Mucosa of rectum (tissue), 2 donors: ENCODE results near the gene PLCB2.

Experiments used
- H3K27ac ChIP-seq, 2 donors: one replicate each; pipeline ENCODE4 v1.7.0; 2013; ENCODE audit warnings: inconsistent platforms in 2 of 2, low read depth in 2 of 2, low read length in 2 of 2
- H3K27me3 ChIP-seq, 2 donors: one replicate each; pipeline ENCODE4 v1.7.0; 2013; ENCODE audit warnings: low read length in 2 of 2; ENCODE audit not compliant: control insufficient read depth in 2 of 2, insufficient read depth in 2 of 2
- H3K36me3 ChIP-seq, 2 donors: one replicate each; pipeline ENCODE4 v1.7.0; 2013; ENCODE audit warnings: low read length in 2 of 2; ENCODE audit not compliant: control insufficient read depth in 2 of 2, insufficient read depth in 2 of 2
- H3K4me1 ChIP-seq, 2 donors: one replicate each; pipeline ENCODE4 v1.7.0; 2013; ENCODE audit warnings: low read length in 2 of 2, mild to moderate bottlenecking in 1 of 2; ENCODE audit not compliant: control insufficient read depth in 2 of 2, insufficient read depth in 2 of 2
- H3K4me3 ChIP-seq, 2 donors: one replicate each; pipeline ENCODE4 v1.7.0; 2013; ENCODE audit warnings: low read length in 2 of 2
- H3K9ac ChIP-seq, 2 donors: one replicate each; pipeline ENCODE4 v1.7.0; 2013; ENCODE audit warnings: low read length in 2 of 2, low read depth in 1 of 2, mild to moderate bottlenecking in 1 of 2
- H3K9me3 ChIP-seq, 2 donors: one replicate each; pipeline ENCODE4 v1.7.0; 2013; ENCODE audit warnings: low read length in 2 of 2; ENCODE audit not compliant: control insufficient read depth in 2 of 2
- donor health status: healthy.
- donor health status: Normal muscosa, but diverticular disease.

The PLCB2 gene

GRCh38 chr15:40238532-40239403 lies 69.0 kb downstream of the PLCB2 start, which contains the start of gene PAK6:
TSS of gene PAK6 (plus strand) at chr15:40239063. CDS start at chr15:40264786, 25,723 bp downstream.
- H3K9ac ChIP-seq = peak within 1 kb of the TSS in 1 of 2 donors; percentile 57
- H3K27ac ChIP-seq = no peak within 1 kb of the TSS
- no peaks in the 10 kb centered on the region for H3K36me3 ChIP-seq
- H3K4me3 ChIP-seq = peak within 1 kb of the TSS; percentile 44 to 49
- no peaks in the 10 kb centered on the region for H3K9me3 ChIP-seq
- peaks cover 3 to 4% of the 10 kb centered on the region in 2 donors for H3K27me3 ChIP-seq
- peaks cover 3 to 8% of the 10 kb centered on the region in 2 donors for H3K4me1 ChIP-seq
